NCI-H510A treated with DMSO at 0.1 percent for 48 hours (cell line): ENCODE measurements around the gene ITGAV.
"Not testable (repeated sequence)": the region's sequence is repeated elsewhere in the genome, so short reads cannot be mapped to it uniquely, and the experiment has no call there.

Experiments
- DNase-seq: peaks from one replicate; lab custom pipeline; 2025; lab: John Stamatoyannopoulos, UW

The ITGAV gene

GRCh38 chr2:186589612-186590349 is at the start of gene ITGAV:
ITGAV (plus strand) TSS chr2:186590056; CDS start chr2:186590339, 283 bp downstream.
- peak; percentile 91 for DNase-seq

- no peak for DNase-seq
Measured at GRCh38 chr2:186540941-186541340, 48.9 kb upstream of the ITGAV start.

GRCh38 chr2:186542002-186542401 is 47.9 kb upstream of the ITGAV start:
- no peak for DNase-seq

GRCh38 chr2:186543561-186544131 is 46.2 kb upstream of the ITGAV start:
- DNase-seq, result no peak

- DNase-seq, result no peak
Measured at GRCh38 chr2:186544255-186544675, 45.6 kb upstream of the ITGAV start.

GRCh38 chr2:186546846-186547245 is 43.0 kb upstream of the ITGAV start:
- DNase-seq, result no peak

GRCh38 chr2:186551323-186552050 is 38.4 kb upstream of the ITGAV start:
- no peak for DNase-seq

- DNase-seq, result no peak
Measured at GRCh38 chr2:186554429-186554828, 35.4 kb upstream of the ITGAV start.

- no peak for DNase-seq
Measured at GRCh38 chr2:186554850-186555671, 34.8 kb upstream of the ITGAV start.

- DNase-seq, result no peak
Measured at GRCh38 chr2:186558512-186559276, 31.2 kb upstream of the ITGAV start.

GRCh38 chr2:186559370-186559769 is 30.5 kb upstream of the ITGAV start:
- DNase-seq, result no peak

- no peak for DNase-seq
Measured at GRCh38 chr2:186559848-186560247, 30.0 kb upstream of the ITGAV start.

- DNase-seq, result no peak
Measured at GRCh38 chr2:186560254-186560653, 29.6 kb upstream of the ITGAV start.

- no peak for DNase-seq
Measured at GRCh38 chr2:186561467-186562208, 28.2 kb upstream of the ITGAV start.

- DNase-seq, result no peak
Measured at GRCh38 chr2:186562209-186562578, 27.7 kb upstream of the ITGAV start.

- not testable (repeated sequence) for DNase-seq
Measured at GRCh38 chr2:186568600-186568999, 21.3 kb upstream of the ITGAV start.

GRCh38 chr2:186569127-186569526 is 20.7 kb upstream of the ITGAV start:
- not testable (repeated sequence) for DNase-seq

- DNase-seq, result no peak
Measured at GRCh38 chr2:186569897-186570296, 20.0 kb upstream of the ITGAV start.

- no peak for DNase-seq
Measured at GRCh38 chr2:186570604-186571003, 19.3 kb upstream of the ITGAV start.

- DNase-seq, result no peak
Measured at GRCh38 chr2:186572705-186573104, 17.2 kb upstream of the ITGAV start.

- no peak for DNase-seq
Measured at GRCh38 chr2:186573531-186573930, 16.3 kb upstream of the ITGAV start.
